ENCODE results near the gene POLR1A.

- TF ChIP-seq CTCF (IDR thresholded peaks at IDR 0.05): no peak
- no peak for TF ChIP-seq POLR2A (IDR thresholded peaks at IDR 0.05)
Observed at GRCh38 chr2:85997017-85997970, 108.4 kb downstream of the POLR1A start.
